Small intestine (tissue), 7 donors: ENCODE data around the gene CHRNB2. TPM values are rescaled to one million over a fixed set of nuclear protein-coding genes. Genes with fewer than 3 reads are reported as not detected.

Source experiments
- DNase-seq, 2 donors: peaks; one replicate each; pipeline versions ENCODE4 v3.0.0 to v3.0.0-alpha.2; 2013
- FAIRE-seq: peaks from 2 replicates; lab custom pipeline; 2012; peaks lifted over from hg19 to GRCh38; lab: Jason Lieb, UNC
- H3K27ac ChIP-seq, 3 donors: one replicate each; pipeline ENCODE4 v1.5.1; 2013; ENCODE audit warnings: low read length in 2 of 3, mild to moderate bottlenecking in 2 of 3, control low read depth in 1 of 3, inconsistent platforms in 1 of 3, low read depth in 1 of 3, moderate library complexity in 1 of 3
- H3K27me3 ChIP-seq, 3 donors: one replicate each; pipeline ENCODE4 v1.6.1; 2013; ENCODE audit warnings: low read length in 3 of 3, inconsistent platforms in 1 of 3; ENCODE audit not compliant: control insufficient read depth in 3 of 3, insufficient read depth in 3 of 3
- H3K36me3 ChIP-seq, 3 donors: one replicate each; pipeline ENCODE4 v1.6.1; 2013; ENCODE audit warnings: low read length in 3 of 3, inconsistent platforms in 1 of 3, low read depth in 1 of 3, mild to moderate bottlenecking in 1 of 3, moderate library complexity in 1 of 3; ENCODE audit not compliant: control insufficient read depth in 3 of 3, insufficient read depth in 2 of 3
- H3K4me1 ChIP-seq, 3 donors: one replicate each; pipeline ENCODE4 v1.6.1; 2013; ENCODE audit warnings: low read length in 2 of 3, inconsistent platforms in 1 of 3, low read depth in 1 of 3, mild to moderate bottlenecking in 1 of 3, moderate library complexity in 1 of 3; ENCODE audit not compliant: control insufficient read depth in 3 of 3, insufficient read depth in 2 of 3
- H3K4me3 ChIP-seq, 3 donors: one replicate each; pipeline ENCODE4 v1.5.1; 2013; ENCODE audit warnings: low read length in 3 of 3, control low read depth in 1 of 3, inconsistent platforms in 1 of 3, low read depth in 1 of 3, mild to moderate bottlenecking in 1 of 3, moderate library complexity in 1 of 3
- H3K9me3 ChIP-seq, 2 donors: one replicate each; pipeline ENCODE4 v1.6.1; 2013; ENCODE audit warnings: low read depth in 1 of 2, low read length in 1 of 2; ENCODE audit not compliant: control insufficient read depth in 2 of 2, insufficient read depth in 1 of 2
- WGBS, 3 donors: extraction: QIAGEN DNeasy Blood & Tissue Kit; methylation state at CpG; one replicate each; pipeline ENCODE4 v1.1.7; 2013; 5-methylcytosine and 5-hydroxymethylcytosine counted together
- polyA plus RNA-seq, 4 donors: library from polyadenylated mRNA; stranded (reverse) in 3 of 4; unstranded in 1 of 4; fragments of 200-250 nt in 3 of 4; fragments of 120-200 nt in 1 of 4; gene quantifications; one replicate each; pipeline versions ENCODE4 v1.2.1 to v1.2.3, GENCODE V29; 2013
- donor health status: healthy with polysubstance abuse.
- donor health status: control.
- donor health status: control.
- donor health status: Bipolar disorder and iron deficiency.
- donor health status: healthy.

The CHRNB2 gene
- polyA plus RNA-seq, 4 donors, result 0.75 to 0.95 TPM; not detected in 2

DNA sequence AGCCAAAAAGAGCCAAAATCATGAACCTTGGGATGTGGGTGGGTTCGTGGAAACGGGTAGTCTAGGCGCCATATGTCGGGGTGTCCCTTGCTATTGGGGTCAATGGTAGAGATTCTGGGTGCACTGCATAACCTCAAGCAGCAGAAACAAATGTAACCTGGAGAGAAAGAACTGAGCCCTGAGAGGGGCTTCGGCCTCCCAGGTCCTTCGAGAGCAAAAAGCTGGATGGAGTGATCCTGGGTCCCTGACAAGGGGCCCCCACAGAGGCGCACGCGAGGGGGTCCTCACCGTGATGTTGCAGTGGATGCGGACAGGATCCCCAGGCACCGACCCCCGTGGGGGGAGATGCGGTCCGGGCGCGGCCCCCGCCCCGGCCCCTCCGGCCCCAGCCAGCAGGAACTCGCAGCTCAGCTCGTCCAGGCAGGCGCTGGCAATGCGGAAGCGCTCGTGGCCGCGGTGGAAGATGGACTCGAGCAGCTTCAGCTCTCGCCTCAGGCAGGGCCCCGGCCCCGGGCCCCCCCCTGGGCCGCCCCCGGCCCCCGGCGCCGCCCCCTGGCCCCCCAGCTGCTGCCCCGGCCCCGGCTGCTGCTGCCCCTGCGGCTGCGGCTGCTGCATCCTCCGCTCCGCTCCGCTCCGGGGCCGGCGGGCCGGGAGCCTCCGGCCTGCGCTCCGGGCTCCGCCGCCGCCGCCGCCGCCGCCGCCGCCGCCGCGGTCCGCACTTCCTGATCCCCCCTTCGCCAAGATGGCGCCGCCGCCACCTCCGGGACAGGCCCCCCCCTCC is 9.4 kb upstream of the CHRNB2 start, which contains the start of gene UBE2Q1:
Gene UBE2Q1, minus strand, starts transcription at position 724 of the 781 bp plus-strand sequence. Its CDS starts 109 bp downstream, at position 615.
- peak; percentile 42 to 60 for DNase-seq
- no peaks in the 10 kb centered on the region for H3K27me3 ChIP-seq
- H3K4me1 ChIP-seq, result peaks cover 2 to 10% (median 2%) of the 10 kb centered on the region in 3 donors
- FAIRE-seq, result no peak
- WGBS, 3 donors, result 0 to 1% (median 1%) methylated on average over 26 to 69 of the region's 69 CpGs
- peaks cover 15 to 27% (median 19%) of the 10 kb centered on the region in 3 donors for H3K36me3 ChIP-seq
- H3K4me3 ChIP-seq, result peak within 1 kb of the TSS; percentile 67 to 99 (median 90)
- H3K9me3 ChIP-seq, result no peaks in the 10 kb centered on the region
- peak within 1 kb of the TSS; percentile 71 to 93 (median 91) for H3K27ac ChIP-seq

- FAIRE-seq (no peak), DNase-seq (peak; percentile 99)
- WGBS, 3 donors, result 0 to 1% (median 1%) methylated on average over 43 to 57 of the region's 57 CpGs
- Histone ChIP-seq H3K4me3 (peak overlapping the region; percentile 26 to 99 (median 67)), H3K27me3 (no peaks in the 10 kb centered on the region), H3K9me3 (no peaks in the 10 kb centered on the region), H3K4me1 (peaks cover 2 to 10% (median 2%) of the 10 kb centered on the region in 3 donors), H3K36me3 (peaks cover 9 to 20% (median 12%) of the 10 kb centered on the region in 3 donors), H3K27ac (peak overlapping the region; percentile 71 to 93 (median 91))
Observed at GRCh38 chr1:154558720-154559465, 8.7 kb upstream of the CHRNB2 start.

DNA sequence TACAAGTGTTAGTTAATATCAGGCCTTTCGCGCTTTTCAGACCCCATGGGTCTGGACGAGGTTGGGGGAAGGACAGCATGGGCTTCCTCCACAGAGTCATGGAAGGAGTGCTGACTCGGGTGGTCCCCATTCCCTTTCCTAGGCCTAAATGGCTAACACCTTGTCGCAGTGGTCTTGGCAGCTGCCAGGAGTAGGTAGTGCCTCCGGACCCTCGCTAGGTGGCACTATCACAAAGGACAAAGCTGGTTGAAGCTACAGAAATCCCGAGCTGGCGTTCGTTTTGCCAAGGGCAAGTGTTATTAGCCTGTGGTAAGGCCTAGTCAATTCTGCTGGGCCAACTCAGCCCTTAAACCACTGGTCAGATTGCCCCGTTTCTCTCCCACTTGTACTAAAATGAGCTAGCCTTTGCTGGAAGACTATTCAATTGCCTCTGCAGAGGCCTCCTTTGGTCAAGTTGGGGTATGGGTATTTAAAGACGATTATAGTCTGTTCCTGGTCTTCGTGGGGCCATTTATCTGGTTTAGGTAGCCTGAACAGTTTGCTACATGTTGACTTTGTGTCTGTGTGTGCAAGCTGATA is 8.0 kb upstream of the CHRNB2 start:
- DNase-seq, result peak; percentile 91 to 94
- Histone ChIP-seq H3K27me3 (no peaks in the 10 kb centered on the region), H3K9me3 (no peaks in the 10 kb centered on the region), H3K4me3 (peak overlapping the region in 2 of 3 donors; percentile 67 to 99), H3K36me3 (peaks cover 9 to 17% (median 9%) of the 10 kb centered on the region in 3 donors), H3K27ac (peak overlapping the region; percentile 71 to 93 (median 91)), H3K4me1 (peaks cover 2 to 10% (median 2%) of the 10 kb centered on the region in 3 donors)
- WGBS, 3 donors, result 10 to 13% (median 11%) methylated on average over 13 of the region's 13 CpGs
- no peak for FAIRE-seq

DNA sequence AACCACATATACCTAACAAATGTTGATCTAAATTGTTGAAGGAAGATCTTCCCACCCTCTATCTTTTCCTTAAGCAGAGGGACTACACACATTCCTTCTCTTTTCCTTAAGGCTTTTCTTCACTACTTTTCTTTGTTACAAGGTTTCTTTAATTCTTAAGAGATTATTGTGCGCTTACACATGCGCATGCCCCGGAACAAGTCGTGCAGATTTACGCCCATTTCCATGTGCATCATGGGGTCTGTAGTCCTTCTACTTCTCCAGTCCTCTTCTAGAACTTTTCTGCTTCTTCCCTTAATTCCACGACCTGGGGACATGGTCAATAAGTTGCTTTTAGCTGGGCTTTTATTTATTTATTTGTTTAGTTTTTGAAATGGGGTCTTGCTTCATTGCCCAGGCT is 1.7 kb upstream of the CHRNB2 start:
- Histone ChIP-seq H3K9me3 (no peaks in the 10 kb centered on the region), H3K27ac (no peak overlapping the region), H3K36me3 (no peaks in the 10 kb centered on the region), H3K4me3 (no peak overlapping the region), H3K4me1 (peaks cover 0 to 7% (median 0%) of the 10 kb centered on the region in 3 donors), H3K27me3 (peaks cover 0 to 28% (median 0%) of the 10 kb centered on the region in 3 donors)
- 83 to 87% (median 83%) methylated on average over 6 of the region's 6 CpGs for WGBS, 3 donors
- DNase-seq (no peak), FAIRE-seq (no peak)

DNA sequence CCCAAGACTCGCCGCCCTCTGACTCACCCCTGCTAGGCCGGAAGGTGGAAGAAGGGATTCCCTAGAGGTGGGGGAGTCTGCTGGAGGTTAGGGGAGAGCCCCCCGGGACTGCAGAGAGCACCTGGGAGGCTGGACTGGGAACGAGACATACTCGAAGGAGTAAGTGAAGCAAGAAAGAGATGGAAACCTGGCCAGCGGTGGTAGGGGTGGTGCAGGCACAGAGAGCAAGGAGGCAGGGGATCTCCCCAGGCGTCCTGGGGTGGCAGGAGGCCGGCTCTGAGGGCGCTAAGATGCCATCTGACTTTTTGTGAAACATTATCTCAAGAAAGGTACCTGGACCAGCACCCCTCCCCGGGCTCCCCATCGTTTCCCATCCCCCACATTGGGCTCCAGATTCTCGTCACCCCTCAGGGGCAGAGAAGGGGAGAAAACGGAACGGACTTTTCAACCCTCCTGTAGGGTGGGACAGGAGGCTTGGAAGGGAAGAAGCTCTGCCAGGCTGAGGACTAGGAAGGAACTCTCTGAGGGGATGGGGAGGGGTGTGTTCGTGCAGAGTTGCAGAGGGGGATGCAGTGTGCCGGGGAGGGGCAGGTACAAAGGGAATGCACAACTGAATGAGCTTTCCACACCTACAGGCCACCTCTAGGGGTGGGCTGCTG is 708 bp downstream of the CHRNB2 start:
- FAIRE-seq (no peak), DNase-seq (no peak)
- H3K27ac ChIP-seq, result no peak overlapping the region
- H3K4me1 ChIP-seq, result peaks cover 0 to 7% (median 0%) of the 10 kb centered on the region in 3 donors
- H3K27me3 ChIP-seq, result peaks cover 0 to 36% (median 0%) of the 10 kb centered on the region in 3 donors
- WGBS, 3 donors, result 30 to 37% (median 35%) methylated on average over 16 to 17 of the region's 17 CpGs
- no peaks in the 10 kb centered on the region for H3K9me3 ChIP-seq
- no peaks in the 10 kb centered on the region for H3K36me3 ChIP-seq
- H3K4me3 ChIP-seq, result peak overlapping the region in 1 of 3 donors; percentile 29

DNA sequence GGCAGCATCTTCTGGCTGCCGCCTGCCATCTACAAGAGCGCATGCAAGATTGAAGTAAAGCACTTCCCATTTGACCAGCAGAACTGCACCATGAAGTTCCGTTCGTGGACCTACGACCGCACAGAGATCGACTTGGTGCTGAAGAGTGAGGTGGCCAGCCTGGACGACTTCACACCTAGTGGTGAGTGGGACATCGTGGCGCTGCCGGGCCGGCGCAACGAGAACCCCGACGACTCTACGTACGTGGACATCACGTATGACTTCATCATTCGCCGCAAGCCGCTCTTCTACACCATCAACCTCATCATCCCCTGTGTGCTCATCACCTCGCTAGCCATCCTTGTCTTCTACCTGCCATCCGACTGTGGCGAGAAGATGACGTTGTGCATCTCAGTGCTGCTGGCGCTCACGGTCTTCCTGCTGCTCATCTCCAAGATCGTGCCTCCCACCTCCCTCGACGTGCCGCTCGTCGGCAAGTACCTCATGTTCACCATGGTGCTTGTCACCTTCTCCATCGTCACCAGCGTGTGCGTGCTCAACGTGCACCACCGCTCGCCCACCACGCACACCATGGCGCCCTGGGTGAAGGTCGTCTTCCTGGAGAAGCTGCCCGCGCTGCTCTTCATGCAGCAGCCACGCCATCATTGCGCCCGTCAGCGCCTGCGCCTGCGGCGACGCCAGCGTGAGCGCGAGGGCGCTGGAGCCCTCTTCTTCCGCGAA is 3.8 kb downstream of the CHRNB2 start:
- no peak for FAIRE-seq
- Histone ChIP-seq H3K36me3 (no peaks in the 10 kb centered on the region), H3K27me3 (peaks cover 0 to 34% (median 0%) of the 10 kb centered on the region in 3 donors), H3K9me3 (no peaks in the 10 kb centered on the region), H3K4me3 (no peak overlapping the region), H3K27ac (no peak overlapping the region), H3K4me1 (peaks cover 0 to 7% (median 0%) of the 10 kb centered on the region in 3 donors)
- DNase-seq, result no peak
- 95 to 97% (median 97%) methylated on average over 59 of the region's 59 CpGs for WGBS, 3 donors

DNA sequence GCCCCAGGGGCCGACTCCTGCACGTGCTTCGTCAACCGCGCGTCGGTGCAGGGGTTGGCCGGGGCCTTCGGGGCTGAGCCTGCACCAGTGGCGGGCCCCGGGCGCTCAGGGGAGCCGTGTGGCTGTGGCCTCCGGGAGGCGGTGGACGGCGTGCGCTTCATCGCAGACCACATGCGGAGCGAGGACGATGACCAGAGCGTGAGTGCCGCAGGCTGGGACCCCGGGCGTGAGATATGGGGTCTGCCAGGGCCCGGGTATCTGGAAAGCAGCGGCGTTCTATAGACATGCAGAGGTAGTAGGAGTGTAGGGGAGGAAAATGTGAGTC is 4.3 kb downstream of the CHRNB2 start:
- no peak for DNase-seq

More for the DNA sequence above, 4.3 kb downstream of the CHRNB2 start:
- Histone ChIP-seq H3K27me3 (peaks cover 0 to 29% (median 0%) of the 10 kb centered on the region in 3 donors), H3K36me3 (no peaks in the 10 kb centered on the region), H3K9me3 (no peaks in the 10 kb centered on the region), H3K4me1 (peaks cover 0 to 7% (median 0%) of the 10 kb centered on the region in 3 donors), H3K27ac (no peak overlapping the region), H3K4me3 (no peak overlapping the region)
- FAIRE-seq, result no peak
- WGBS, 3 donors, result 94 to 96% (median 95%) methylated on average over 29 of the region's 29 CpGs
